ENCODE data around the gene TMEM60.
"Not testable (repeated sequence)": the region's sequence is repeated elsewhere in the genome, so short reads cannot be mapped to it uniquely, and the experiment has no call there.

TMEM60 gene

GRCh38 chr7:77798394-77799077, at the start of gene TMEM60, which contains the start of gene PHTF2:
TSS of gene TMEM60 (minus strand) at chr7:77798434. CDS start at chr7:77794373, 4,061 bp downstream.
TSS of gene PHTF2 (plus strand) at chr7:77798773.
- DNase-seq: peak; percentile 100

- no peak for DNase-seq
Observed at GRCh38 chr7:77846317-77847092, 48.3 kb upstream of the TMEM60 start.

- DNase-seq: no peak
Observed at GRCh38 chr7:77843194-77843593, 45.0 kb upstream of the TMEM60 start.

GRCh38 chr7:77839919-77840318, 41.7 kb upstream of the TMEM60 start:
- no peak for DNase-seq

GRCh38 chr7:77838929-77839491, 40.8 kb upstream of the TMEM60 start:
- no peak for DNase-seq

GRCh38 chr7:77837966-77838365, 39.7 kb upstream of the TMEM60 start:
- no peak for DNase-seq

- no peak for DNase-seq
Observed at GRCh38 chr7:77837275-77837674, 39.0 kb upstream of the TMEM60 start.

- DNase-seq: not testable (repeated sequence)
Observed at GRCh38 chr7:77836425-77836824, 38.2 kb upstream of the TMEM60 start.

GRCh38 chr7:77833136-77833535, 34.9 kb upstream of the TMEM60 start:
- DNase-seq: no peak

- no peak for DNase-seq
Observed at GRCh38 chr7:77831953-77832352, 33.7 kb upstream of the TMEM60 start.

GRCh38 chr7:77831481-77831880, 33.2 kb upstream of the TMEM60 start:
- DNase-seq: no peak

- no peak for DNase-seq
Observed at GRCh38 chr7:77830649-77831355, 32.6 kb upstream of the TMEM60 start.

GRCh38 chr7:77827999-77828398, 29.8 kb upstream of the TMEM60 start:
- DNase-seq: no peak

- DNase-seq: no peak
Observed at GRCh38 chr7:77826300-77826699, 28.1 kb upstream of the TMEM60 start.

GRCh38 chr7:77825131-77825530, 26.9 kb upstream of the TMEM60 start:
- no peak for DNase-seq

GRCh38 chr7:77824636-77825035, 26.4 kb upstream of the TMEM60 start:
- no peak for DNase-seq

GRCh38 chr7:77823787-77824186, 25.6 kb upstream of the TMEM60 start:
- no peak for DNase-seq

- DNase-seq: no peak
Observed at GRCh38 chr7:77822269-77822668, 24.0 kb upstream of the TMEM60 start.

GRCh38 chr7:77820967-77821366, 22.7 kb upstream of the TMEM60 start:
- no peak for DNase-seq

GRCh38 chr7:77819021-77819420, 20.8 kb upstream of the TMEM60 start:
- no peak for DNase-seq

- DNase-seq: no peak
Observed at GRCh38 chr7:77813180-77813579, 14.9 kb upstream of the TMEM60 start.

GRCh38 chr7:77812290-77812685, 14.1 kb upstream of the TMEM60 start:
- DNase-seq: peak; percentile 73

Data from EL (cell line).